Heart left ventricle (tissue), 13 donors: Measurements from ENCODE around the gene RAB3GAP1.

Experiments used
- POLR2A ChIP-seq, 2 donors: fragments of 450-650 bp; IDR thresholded peaks; one replicate each; pipeline ENCODE4 v1.6.1; 2017; ENCODE audit warnings: antibody characterized with exemption in 2 of 2, mild to moderate bottlenecking in 2 of 2, moderate library complexity in 2 of 2
- TF ChIP-seq, protein P1 (sequence below), 12 donors: fragments of 200-600 bp; sonication (generic) in 4 of 12; IDR thresholded peaks; one replicate each; pipeline versions ENCODE4 v1.5.0 to v1.8.0; 2018 to 2022; ENCODE audit warnings: antibody characterized with exemption in 12 of 12, mild to moderate bottlenecking in 5 of 12
- donor health status: ischemic (EF 13 %, LVEDD 7.1; RV severe dilation, severe dysfunction).
- donor health status: DM: no; HTN: yes; CAD: no.
- donor health status: DM: no; HTN: no; CAD: no.
- donor health status: ischemic (EF 25% LVEDD 6.9; RV normal size, moderate dysfunction).
- donor health status: ischemic (EF 25% LVEDD 5.7; RV mildly dilated, moderate dysfunction).
- donor health status: ischemic (EF 35%, LVEDD 5.7; RV mildly dilated, moderate dysfunction).
- donor health status: nonischemic (EF 11% LVEDD 7.7; RV severe dilation, severe dysfunction).
- donor health status: DM: yes; HTN: yes; CAD: no.
- donor health status: PGD.
- donor health status: ischemic (EF 29% LVEDD 5.4; RV normal size, mild dysfunction).
- donor health status: nonischemic (EF 23%, LVEDD 6.1; RV moderate dilation, normal function).

DNA sequence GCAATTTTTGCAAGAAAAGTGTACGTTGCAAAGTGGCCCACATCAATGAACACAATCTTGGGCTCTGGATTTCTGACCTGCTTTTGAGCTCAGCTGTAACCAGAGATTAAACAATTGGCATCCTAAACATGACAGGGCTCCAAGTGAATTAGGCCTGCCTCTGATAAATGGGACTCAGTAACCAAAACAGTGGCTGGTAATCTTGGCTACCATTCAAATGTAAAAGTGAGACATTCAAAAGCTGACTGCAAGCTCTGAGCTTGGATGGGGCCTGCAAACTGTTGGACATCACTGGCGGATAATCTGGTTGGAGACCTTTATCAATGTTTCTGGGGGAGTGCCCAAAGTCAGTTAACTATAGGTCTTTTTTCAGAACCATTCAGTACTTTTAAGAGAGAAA is 160.7 kb downstream of the RAB3GAP1 start:
- TF ChIP-seq, protein P1, sequence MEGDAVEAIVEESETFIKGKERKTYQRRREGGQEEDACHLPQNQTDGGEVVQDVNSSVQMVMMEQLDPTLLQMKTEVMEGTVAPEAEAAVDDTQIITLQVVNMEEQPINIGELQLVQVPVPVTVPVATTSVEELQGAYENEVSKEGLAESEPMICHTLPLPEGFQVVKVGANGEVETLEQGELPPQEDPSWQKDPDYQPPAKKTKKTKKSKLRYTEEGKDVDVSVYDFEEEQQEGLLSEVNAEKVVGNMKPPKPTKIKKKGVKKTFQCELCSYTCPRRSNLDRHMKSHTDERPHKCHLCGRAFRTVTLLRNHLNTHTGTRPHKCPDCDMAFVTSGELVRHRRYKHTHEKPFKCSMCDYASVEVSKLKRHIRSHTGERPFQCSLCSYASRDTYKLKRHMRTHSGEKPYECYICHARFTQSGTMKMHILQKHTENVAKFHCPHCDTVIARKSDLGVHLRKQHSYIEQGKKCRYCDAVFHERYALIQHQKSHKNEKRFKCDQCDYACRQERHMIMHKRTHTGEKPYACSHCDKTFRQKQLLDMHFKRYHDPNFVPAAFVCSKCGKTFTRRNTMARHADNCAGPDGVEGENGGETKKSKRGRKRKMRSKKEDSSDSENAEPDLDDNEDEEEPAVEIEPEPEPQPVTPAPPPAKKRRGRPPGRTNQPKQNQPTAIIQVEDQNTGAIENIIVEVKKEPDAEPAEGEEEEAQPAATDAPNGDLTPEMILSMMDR (IDR thresholded peaks at IDR 0.05) = no peak
- TF ChIP-seq POLR2A (IDR thresholded peaks at IDR 0.05) = no peak
